Measurements from ENCODE around the gene CGNL1.

Gene CGNL1

DNA sequence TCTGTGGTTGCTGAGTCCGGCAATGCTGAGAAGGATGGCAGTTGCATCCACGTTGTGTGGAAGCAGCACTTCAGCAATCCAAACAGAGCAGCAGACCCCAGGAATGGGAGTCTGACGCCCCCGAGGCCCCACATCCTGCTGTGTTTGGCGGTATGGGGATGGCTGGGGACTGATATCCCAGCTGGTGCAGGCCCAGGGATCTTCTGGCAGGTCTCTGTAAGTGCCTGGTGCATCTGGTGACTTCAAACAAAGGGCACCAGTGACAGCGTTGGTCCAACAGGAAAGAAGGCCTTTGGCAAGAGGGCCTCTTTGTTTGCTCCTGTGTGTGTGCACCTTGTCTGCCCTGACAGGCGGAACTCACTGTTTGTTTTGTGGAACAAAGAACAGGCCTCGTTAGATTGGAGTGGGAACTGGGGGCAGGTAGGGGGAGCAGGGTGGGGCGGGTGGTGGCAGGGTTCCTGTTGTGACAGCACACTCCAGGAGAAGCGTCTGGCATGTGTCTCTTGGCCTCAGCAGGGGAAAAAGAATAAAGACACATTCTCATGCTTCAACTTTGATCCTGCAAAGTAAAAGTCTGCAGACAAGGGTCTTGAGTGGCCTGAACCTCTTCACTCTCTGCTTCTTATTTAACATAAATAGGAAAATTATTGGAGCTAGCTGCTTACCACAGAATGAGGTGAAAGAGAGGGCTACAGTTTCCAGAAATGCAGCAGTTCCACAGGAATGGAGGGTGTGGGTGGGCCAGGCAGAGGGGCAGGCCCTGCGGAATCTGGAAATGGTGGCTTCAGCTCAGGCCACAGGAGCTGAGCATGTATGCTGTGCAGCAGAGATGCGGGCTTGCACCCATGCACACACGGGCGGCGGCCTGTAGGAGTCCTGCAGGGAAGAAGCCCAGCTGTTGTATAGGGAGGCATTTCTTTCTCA is 120.9 kb downstream of the CGNL1 start:
- Histone ChIP-seq H3K27ac (ENCODE audit: low read depth, low read length, poor library complexity, severe bottlenecking) (no peak overlapping the region), H3K36me3 (ENCODE audit: insufficient read depth, low read length) (no peaks in the 10 kb centered on the region)
- no peak for TF ChIP-seq EZH2 (IDR thresholded peaks at IDR 0.05; ENCODE audit: borderline replicate concordance, low read length)
- TF ChIP-seq, protein P1, sequence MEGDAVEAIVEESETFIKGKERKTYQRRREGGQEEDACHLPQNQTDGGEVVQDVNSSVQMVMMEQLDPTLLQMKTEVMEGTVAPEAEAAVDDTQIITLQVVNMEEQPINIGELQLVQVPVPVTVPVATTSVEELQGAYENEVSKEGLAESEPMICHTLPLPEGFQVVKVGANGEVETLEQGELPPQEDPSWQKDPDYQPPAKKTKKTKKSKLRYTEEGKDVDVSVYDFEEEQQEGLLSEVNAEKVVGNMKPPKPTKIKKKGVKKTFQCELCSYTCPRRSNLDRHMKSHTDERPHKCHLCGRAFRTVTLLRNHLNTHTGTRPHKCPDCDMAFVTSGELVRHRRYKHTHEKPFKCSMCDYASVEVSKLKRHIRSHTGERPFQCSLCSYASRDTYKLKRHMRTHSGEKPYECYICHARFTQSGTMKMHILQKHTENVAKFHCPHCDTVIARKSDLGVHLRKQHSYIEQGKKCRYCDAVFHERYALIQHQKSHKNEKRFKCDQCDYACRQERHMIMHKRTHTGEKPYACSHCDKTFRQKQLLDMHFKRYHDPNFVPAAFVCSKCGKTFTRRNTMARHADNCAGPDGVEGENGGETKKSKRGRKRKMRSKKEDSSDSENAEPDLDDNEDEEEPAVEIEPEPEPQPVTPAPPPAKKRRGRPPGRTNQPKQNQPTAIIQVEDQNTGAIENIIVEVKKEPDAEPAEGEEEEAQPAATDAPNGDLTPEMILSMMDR (IDR thresholded peaks at IDR 0.05; ENCODE audit: low read length): no peak

DNA sequence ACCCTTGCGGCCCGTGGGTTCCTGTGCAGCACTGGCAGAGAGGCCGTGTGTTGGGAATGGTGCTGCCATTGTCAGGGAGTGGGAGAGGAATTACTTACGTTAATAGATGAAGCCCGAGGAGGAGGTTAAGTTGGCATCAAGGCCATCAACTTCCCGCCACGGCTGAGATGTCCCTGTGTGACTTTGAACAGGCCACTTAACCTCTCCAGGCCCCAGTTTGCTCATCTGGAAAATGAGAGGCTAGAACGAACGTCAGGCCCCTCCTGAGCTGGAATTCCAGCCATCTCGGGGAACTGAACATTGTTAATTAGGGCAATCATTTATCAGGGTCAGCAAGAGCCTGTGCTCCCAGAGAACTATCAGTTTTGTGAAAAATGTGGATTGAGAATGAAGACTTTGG is 124.0 kb downstream of the CGNL1 start:
- Histone ChIP-seq H3K4me1 (ENCODE audit: insufficient read depth, low read length, severe bottlenecking) (no peaks in the 10 kb centered on the region), H3K36me3 (ENCODE audit: insufficient read depth, low read length) (no peaks in the 10 kb centered on the region), H3F3A (ENCODE audit: insufficient read depth, low read length) (no peaks in the 10 kb centered on the region), H3K9me3 (ENCODE audit: low read length) (no peaks in the 10 kb centered on the region), H3K4me3 (ENCODE audit: low read depth, low read length, poor library complexity, severe bottlenecking) (no peak overlapping the region), H4K20me1 (ENCODE audit: insufficient read depth, low read length) (no peaks in the 10 kb centered on the region), H3K27me3 (ENCODE audit: insufficient read depth, low read length) (0 out of 2 replicates have a peak, but pooled peaks cover 7% of the 10 kb centered on the region), H3K4me2 (ENCODE audit: low read length) (no peak overlapping the region), H3K9me2 (ENCODE audit: low read depth, low read length) (no peaks in the 10 kb centered on the region), H2AFZ (ENCODE audit: low read length) (no peak overlapping the region), H3K79me2 (ENCODE audit: insufficient read depth, low read length) (no peaks in the 10 kb centered on the region), H3K9ac (ENCODE audit: low read length) (no peak overlapping the region), H3K27ac (ENCODE audit: low read depth, low read length, poor library complexity, severe bottlenecking) (no peak overlapping the region)
- no peak for TF ChIP-seq EZH2 (IDR thresholded peaks at IDR 0.05; ENCODE audit: borderline replicate concordance, low read length)
- TF ChIP-seq, protein P1 (IDR thresholded peaks at IDR 0.05; ENCODE audit: low read length): no peak

More for the DNA sequence above, 120.9 kb downstream of the CGNL1 start:
- H3F3A ChIP-seq (ENCODE audit: insufficient read depth, low read length): no peaks in the 10 kb centered on the region
- H3K79me2 ChIP-seq (ENCODE audit: insufficient read depth, low read length): no peaks in the 10 kb centered on the region
- H3K4me1 ChIP-seq (ENCODE audit: insufficient read depth, low read length, severe bottlenecking): no peaks in the 10 kb centered on the region
- H3K9me3 ChIP-seq (ENCODE audit: low read length): no peaks in the 10 kb centered on the region
- H2AFZ ChIP-seq (ENCODE audit: low read length): no peak overlapping the region
- H3K4me2 ChIP-seq (ENCODE audit: low read length): no peak overlapping the region
- no peaks in the 10 kb centered on the region for H4K20me1 ChIP-seq (ENCODE audit: insufficient read depth, low read length)
- no peaks in the 10 kb centered on the region for H3K9me2 ChIP-seq (ENCODE audit: low read depth, low read length)
- 0 out of 2 replicates have a peak, but pooled peaks cover 10% of the 10 kb centered on the region for H3K27me3 ChIP-seq (ENCODE audit: insufficient read depth, low read length)
- H3K4me3 ChIP-seq (ENCODE audit: low read depth, low read length, poor library complexity, severe bottlenecking): no peak overlapping the region
- no peak overlapping the region for H3K9ac ChIP-seq (ENCODE audit: low read length)

DNA sequence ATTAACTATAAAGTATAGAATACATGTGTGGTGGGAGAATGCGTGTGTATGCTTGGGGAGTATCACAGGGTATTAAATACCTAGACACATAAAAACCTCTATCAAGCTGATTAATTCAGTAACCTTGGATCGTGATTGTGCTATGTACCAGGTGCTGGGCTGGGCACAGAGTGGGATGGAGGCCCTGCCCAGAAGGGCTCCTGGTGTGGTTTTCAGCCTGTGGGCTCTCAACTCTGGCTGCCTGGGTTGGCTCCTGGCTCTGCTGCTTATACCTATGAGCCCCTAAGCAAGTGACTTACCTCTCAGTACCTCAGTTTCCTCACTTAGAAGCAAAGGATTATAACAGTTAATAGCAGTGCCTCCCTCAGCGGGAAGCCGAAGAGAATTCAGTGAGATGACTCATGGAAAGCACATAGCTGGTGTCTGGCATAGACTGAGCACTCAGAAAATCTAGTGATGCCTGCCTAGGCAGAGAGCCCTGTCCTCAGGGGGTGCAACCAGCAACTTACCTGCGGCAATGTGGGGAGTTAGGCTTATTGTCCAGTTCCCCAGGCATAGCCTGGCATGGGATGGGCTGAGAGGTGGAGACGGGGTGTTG is 124.8 kb downstream of the CGNL1 start:
- Histone ChIP-seq H3K4me1 (ENCODE audit: insufficient read depth, low read length, severe bottlenecking) (no peaks in the 10 kb centered on the region), H2AFZ (ENCODE audit: low read length) (no peak overlapping the region), H3K9me3 (ENCODE audit: low read length) (no peaks in the 10 kb centered on the region), H4K20me1 (ENCODE audit: insufficient read depth, low read length) (no peaks in the 10 kb centered on the region), H3K9ac (ENCODE audit: low read length) (no peak overlapping the region), H3F3A (ENCODE audit: insufficient read depth, low read length) (no peaks in the 10 kb centered on the region), H3K79me2 (ENCODE audit: insufficient read depth, low read length) (no peaks in the 10 kb centered on the region), H3K4me3 (ENCODE audit: low read depth, low read length, poor library complexity, severe bottlenecking) (no peak overlapping the region), H3K9me2 (ENCODE audit: low read depth, low read length) (no peaks in the 10 kb centered on the region), H3K27me3 (ENCODE audit: insufficient read depth, low read length) (0 out of 2 replicates have a peak, but pooled peaks cover 4% of the 10 kb centered on the region), H3K27ac (ENCODE audit: low read depth, low read length, poor library complexity, severe bottlenecking) (no peak overlapping the region), H3K4me2 (ENCODE audit: low read length) (no peak overlapping the region), H3K36me3 (ENCODE audit: insufficient read depth, low read length) (no peaks in the 10 kb centered on the region)
- TF ChIP-seq, protein P1 (IDR thresholded peaks at IDR 0.05; ENCODE audit: low read length): no peak
- no peak for TF ChIP-seq EZH2 (IDR thresholded peaks at IDR 0.05; ENCODE audit: borderline replicate concordance, low read length)
